PFSK-1 (cell line): ENCODE data around the gene NME7.

Experiments used
- FOXP2 ChIP-seq: optimal IDR thresholded peaks from 2 replicates; pipeline ENCODE3; 2011; ENCODE audit warnings: borderline replicate concordance, control low read depth, inconsistent platforms; ENCODE audit not compliant: insufficient read depth; ENCODE audit errors: extremely low read length, extremely low read depth
- POLR2AphosphoS5 ChIP-seq: IDR thresholded peaks from 2 replicates; pipeline ENCODE4 v1.6.1; 2012; ENCODE audit warnings: low read depth, mild to moderate bottlenecking, control low read depth, low read length, moderate library complexity
- REST ChIP-seq, 2 experiments: IDR thresholded peaks; 2 replicates each; pipeline versions ENCODE4 v1.6.1 to v1.8.0; 2011 to 2012; ENCODE audit warnings: low read depth in 2 of 2, low read length in 2 of 2, control low read depth in 1 of 2, inconsistent platforms in 1 of 2, mild to moderate bottlenecking in 1 of 2, moderate library complexity in 1 of 2; ENCODE audit not compliant: insufficient read depth in 1 of 2
- SIN3A ChIP-seq: IDR thresholded peaks from 2 replicates; pipeline ENCODE4 v1.6.1; 2012; ENCODE audit warnings: mild to moderate bottlenecking, low read length, moderate library complexity, borderline replicate concordance; ENCODE audit not compliant: insufficient read depth
- TAF1 ChIP-seq: IDR thresholded peaks from 2 replicates; pipeline ENCODE4 v1.6.1; 2012; ENCODE audit warnings: low read length, control low read depth, borderline replicate concordance; ENCODE audit not compliant: insufficient read depth

DNA sequence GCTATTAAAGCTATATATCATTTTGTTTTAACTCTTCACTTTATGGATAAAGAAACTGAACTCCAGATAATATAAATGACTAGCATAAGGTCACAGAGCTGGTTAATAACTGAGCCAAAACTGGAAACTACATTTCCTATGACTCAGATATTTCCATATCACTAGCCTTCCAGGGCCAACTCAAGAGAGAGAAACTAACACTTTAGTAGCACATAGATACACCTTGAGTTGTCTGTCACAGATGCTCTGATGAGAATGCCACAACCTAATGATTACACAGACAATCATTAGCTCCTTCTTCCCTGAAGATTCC is 40.7 kb downstream of the NME7 start:
- TF ChIP-seq POLR2AphosphoS5 (no peak), REST (IDR thresholded peaks at IDR 0.05; ENCODE audit: insufficient read depth in 1 of 2, low read depth in 2 of 2, low read length in 2 of 2) (no peak), FOXP2 (no peak), TAF1 (no peak), SIN3A (no peak)
